BJ (cell line): Measurements from ENCODE around the gene FARP2. TPM values are rescaled to one million over a fixed set of nuclear protein-coding genes. Genes with fewer than 3 reads are reported as not detected.

Experiments used
- CTCF ChIA-PET: fragments of 350-600 bp; formaldehyde crosslinking; extraction: SDS; loops from one replicate; lab custom pipeline; 2021; ENCODE audit warnings: antibody characterized with exemption, inconsistent platforms; lab: Yijun Ruan, JAX
- POLR2A ChIA-PET: fragments of 300-600 bp; sonication (Branson Sonifier 250); formaldehyde crosslinking; extraction: SDS; loops from one replicate; lab custom pipeline; 2021; ENCODE audit warnings: antibody characterized with exemption; lab: Charles Lee
- DNase-seq: peaks from one replicate; pipeline ENCODE4 v3.0.0-alpha.2; 2011; ENCODE audit warnings: low read depth
- H3K27me3 ChIP-seq: 2 replicates; pipeline ENCODE4 v1.6.0; 2011; ENCODE audit warnings: low read length; ENCODE audit not compliant: control insufficient read depth, insufficient read depth
- H3K36me3 ChIP-seq: 2 replicates; pipeline ENCODE4 v1.5.1; 2011; ENCODE audit warnings: low read length; ENCODE audit not compliant: control insufficient read depth, insufficient read depth
- H3K4me3 ChIP-seq: 2 replicates; pipeline ENCODE4 v1.5.1; 2011; ENCODE audit warnings: low read depth, mild to moderate bottlenecking, control low read depth, low read length
- CTCF ChIP-seq: IDR thresholded peaks from 2 replicates; pipeline ENCODE4 v1.5.1; 2011; ENCODE audit warnings: low read depth, mild to moderate bottlenecking, control low read depth, inconsistent platforms, low read length, moderate library complexity; ENCODE audit not compliant: insufficient read depth
- polyA plus RNA-seq: library from polyadenylated mRNA; depleted of rRNA; stranded (reverse); fragments of >200 nt; gene quantifications from 2 replicates; pipeline ENCODE4 v1.2.3, GENCODE V29; 2011

FARP2 gene
- polyA plus RNA-seq, 1 experiment: 28.7 TPM

GRCh38 chr2:241493092-241493491, 137.0 kb downstream of the FARP2 start:
- TF ChIP-seq CTCF: no peak
- H3K36me3 ChIP-seq: peaks cover 37% of the 10 kb centered on the region
- no peaks in the 10 kb centered on the region for H3K27me3 ChIP-seq
- DNase-seq: no peak
- CTCF ChIA-PET: no interaction called here
- no peak overlapping the region for H3K4me3 ChIP-seq
- POLR2A ChIA-PET: no interaction called here

- Histone ChIP-seq H3K27me3 (no peaks in the 10 kb centered on the region), H3K4me3 (no peak overlapping the region), H3K36me3 (peaks cover 41% of the 10 kb centered on the region)
- ChIA-PET CTCF (no interaction called here), POLR2A (no interaction called here)
- no peak for TF ChIP-seq CTCF
- no peak for DNase-seq
These were observed 138.3 kb downstream of the FARP2 start for GRCh38 chr2:241494311-241494908.

GRCh38 chr2:241495172-241496002, 139.3 kb downstream of the FARP2 start:
- peaks cover 43% of the 10 kb centered on the region for H3K36me3 ChIP-seq
- H3K4me3 ChIP-seq: no peak overlapping the region
- TF ChIP-seq CTCF: no peak
- H3K27me3 ChIP-seq: no peaks in the 10 kb centered on the region
- no peak for DNase-seq
- ChIA-PET CTCF (no interaction called here), POLR2A (no interaction called here)

GRCh38 chr2:241496003-241496707, 140.1 kb downstream of the FARP2 start:
- ChIA-PET CTCF (no interaction called here), POLR2A (no interaction called here)
- TF ChIP-seq CTCF: no peak
- Histone ChIP-seq H3K27me3 (no peaks in the 10 kb centered on the region), H3K4me3 (no peak overlapping the region), H3K36me3 (peaks cover 50% of the 10 kb centered on the region)
- no peak for DNase-seq
